ENCODE results near the gene MAML2. TPM values are rescaled to one million over a fixed set of nuclear protein-coding genes. Genes with fewer than 3 reads are reported as not detected.
A peak's percentile ranks its signal among the peaks of the same experiment; 100 is the strongest.
"Not testable (repeated sequence)": the region's sequence is repeated elsewhere in the genome, so short reads cannot be mapped to it uniquely, and the experiment has no call there.

Gene MAML2
- polyA plus RNA-seq, 1 of the 3 experiments (the other 2 are of a cell fraction) = 20.1 TPM

DNA sequence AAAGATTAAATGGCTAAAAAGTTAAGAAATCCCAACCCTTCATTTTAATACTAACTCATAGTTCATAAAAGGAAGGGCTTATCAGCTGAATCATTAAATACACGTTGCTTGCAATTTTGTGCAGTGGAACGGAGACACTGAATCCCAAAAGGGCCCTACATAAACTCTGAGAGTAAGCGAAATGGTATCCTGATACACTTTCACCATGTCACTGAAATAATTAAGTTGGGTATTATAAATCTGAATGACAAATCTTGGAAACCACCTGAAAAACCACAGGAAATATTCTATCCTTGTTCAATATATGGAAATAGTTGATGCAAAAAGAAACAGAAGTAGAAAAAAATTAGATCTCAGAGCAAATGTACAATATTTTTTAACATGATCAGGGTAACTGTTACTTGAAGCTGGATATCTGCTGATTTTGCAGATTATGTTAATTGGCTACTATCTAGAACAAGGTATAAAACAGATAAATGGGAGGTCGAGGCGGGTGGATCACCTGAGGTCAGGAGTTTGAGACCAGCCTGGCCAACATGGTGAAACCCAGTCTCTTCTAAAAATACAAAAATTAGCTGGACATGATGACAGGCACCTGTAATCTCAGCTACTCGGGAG, 55.1 kb downstream of the MAML2 start:
- Histone ChIP-seq H3K9ac (0 out of 2 replicates have a peak overlapping the region, but pooled peaks have one; percentile 8), H3K27ac (ENCODE audit: low read depth in 2 of 2, low read length in 1 of 2) (peak overlapping the region in 1 of 2 experiments; percentile 57; a peak in 2 of 4 replicates), H3K36me3 (replicated peaks in 1 of 2; ENCODE audit: control insufficient read depth in 1 of 2, insufficient read depth in 2 of 2, low read length in 1 of 2) (peaks cover 0 to 4% of the 10 kb centered on the region in 2 experiments), H3K4me1 (ENCODE audit: control insufficient read depth in 1 of 2, insufficient read depth in 2 of 2, low read depth in 1 of 2, low read length in 1 of 2) (peaks cover 0 to 18% of the 10 kb centered on the region in 2 experiments; a peak in 2 of 4 replicates), H2AFZ (ENCODE audit: low read depth) (no peak overlapping the region), H3K9me2 (no peaks in the 10 kb centered on the region), H3K4me3 (ENCODE audit: low read depth in 2 of 2, low read length in 1 of 2) (no peak overlapping the region), H3K4me2 (0 out of 2 replicates have a peak overlapping the region, but pooled peaks have one; percentile 17), H3F3A (replicated peaks; ENCODE audit: insufficient read depth) (peaks cover 26% of the 10 kb centered on the region), H3K9me3 (no peaks in the 10 kb centered on the region), H4K20me1 (ENCODE audit: insufficient read depth) (no peaks in the 10 kb centered on the region; the same call in 1 of the 2 replicates), H3K27me3 (ENCODE audit: insufficient read depth) (no peaks in the 10 kb centered on the region), H3K79me2 (ENCODE audit: insufficient read depth) (peaks cover 98% of the 10 kb centered on the region)
- ChIA-PET CTCF (interaction anchor here (1.5 kb wide), 1 partner anchor 426 kb away, joined by 3 read pairs; no protein-coding TSS in a partner anchor), POLR2A (no interaction called here)
- 66% methylated on average over 6 of the region's 6 CpGs for WGBS (ENCODE audit: low lambda C conversion rate)
- no peak for DNase-seq
- TF ChIP-seq, protein P1, sequence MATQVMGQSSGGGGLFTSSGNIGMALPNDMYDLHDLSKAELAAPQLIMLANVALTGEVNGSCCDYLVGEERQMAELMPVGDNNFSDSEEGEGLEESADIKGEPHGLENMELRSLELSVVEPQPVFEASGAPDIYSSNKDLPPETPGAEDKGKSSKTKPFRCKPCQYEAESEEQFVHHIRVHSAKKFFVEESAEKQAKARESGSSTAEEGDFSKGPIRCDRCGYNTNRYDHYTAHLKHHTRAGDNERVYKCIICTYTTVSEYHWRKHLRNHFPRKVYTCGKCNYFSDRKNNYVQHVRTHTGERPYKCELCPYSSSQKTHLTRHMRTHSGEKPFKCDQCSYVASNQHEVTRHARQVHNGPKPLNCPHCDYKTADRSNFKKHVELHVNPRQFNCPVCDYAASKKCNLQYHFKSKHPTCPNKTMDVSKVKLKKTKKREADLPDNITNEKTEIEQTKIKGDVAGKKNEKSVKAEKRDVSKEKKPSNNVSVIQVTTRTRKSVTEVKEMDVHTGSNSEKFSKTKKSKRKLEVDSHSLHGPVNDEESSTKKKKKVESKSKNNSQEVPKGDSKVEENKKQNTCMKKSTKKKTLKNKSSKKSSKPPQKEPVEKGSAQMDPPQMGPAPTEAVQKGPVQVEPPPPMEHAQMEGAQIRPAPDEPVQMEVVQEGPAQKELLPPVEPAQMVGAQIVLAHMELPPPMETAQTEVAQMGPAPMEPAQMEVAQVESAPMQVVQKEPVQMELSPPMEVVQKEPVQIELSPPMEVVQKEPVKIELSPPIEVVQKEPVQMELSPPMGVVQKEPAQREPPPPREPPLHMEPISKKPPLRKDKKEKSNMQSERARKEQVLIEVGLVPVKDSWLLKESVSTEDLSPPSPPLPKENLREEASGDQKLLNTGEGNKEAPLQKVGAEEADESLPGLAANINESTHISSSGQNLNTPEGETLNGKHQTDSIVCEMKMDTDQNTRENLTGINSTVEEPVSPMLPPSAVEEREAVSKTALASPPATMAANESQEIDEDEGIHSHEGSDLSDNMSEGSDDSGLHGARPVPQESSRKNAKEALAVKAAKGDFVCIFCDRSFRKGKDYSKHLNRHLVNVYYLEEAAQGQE (IDR thresholded peaks at IDR 0.05; ENCODE audit: low read depth, low read length) = no peak
- TF ChIP-seq NRF1 (IDR thresholded peaks at IDR 0.05; ENCODE audit: low read depth, low read length) = no peak
- no peak for TF ChIP-seq FOXJ3 (CRISPR knock-in tag; IDR thresholded peaks at IDR 0.05)
- TF ChIP-seq JUND (IDR thresholded peaks at IDR 0.05) = no peak
- TF ChIP-seq GABPA (IDR thresholded peaks at IDR 0.05; ENCODE audit: low read depth) = no peak
- TF ChIP-seq FOSL2 (IDR thresholded peaks at IDR 0.05; ENCODE audit: borderline replicate concordance, low read depth) = no peak
- no peak for TF ChIP-seq TEAD4 (IDR thresholded peaks at IDR 0.05; ENCODE audit: borderline replicate concordance, insufficient read depth)
- no peak for TF ChIP-seq GATA2 (CRISPR knock-in tag; IDR thresholded peaks at IDR 0.05)

DNA sequence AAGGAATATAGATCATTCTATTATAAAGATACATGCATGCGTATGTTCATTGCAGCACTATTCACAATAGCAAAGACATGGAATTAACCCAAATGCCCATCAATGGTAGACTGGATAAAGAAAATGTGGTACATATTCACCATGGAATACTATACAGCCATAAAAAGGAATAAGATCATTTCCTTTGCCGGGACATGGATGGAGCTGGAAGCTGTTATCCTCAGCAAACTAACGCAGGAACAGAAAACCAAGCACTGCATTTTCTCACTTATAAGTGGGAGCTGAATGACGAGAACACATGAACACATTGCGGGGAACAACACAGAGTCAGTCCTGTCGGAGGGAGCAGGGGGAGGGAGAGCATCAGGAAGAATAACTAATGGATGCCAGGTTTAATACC, 57.0 kb downstream of the MAML2 start:
- H3K27me3 ChIP-seq (ENCODE audit: insufficient read depth); POLR2A ChIA-PET; H3K4me2 ChIP-seq; H3K9me2 ChIP-seq; H3K9me3 ChIP-seq; H3K27ac ChIP-seq (ENCODE audit: low read depth in 2 of 2, low read length in 1 of 2); DNase-seq; H3K36me3 ChIP-seq (replicated peaks in 1 of 2; ENCODE audit: control insufficient read depth in 1 of 2, insufficient read depth in 2 of 2, low read length in 1 of 2); H3K9ac ChIP-seq; H3K4me3 ChIP-seq (ENCODE audit: low read depth in 2 of 2, low read length in 1 of 2); H2AFZ ChIP-seq (ENCODE audit: low read depth); H4K20me1 ChIP-seq (ENCODE audit: insufficient read depth): not testable (repeated sequence)
- H3K79me2 ChIP-seq (ENCODE audit: insufficient read depth) = peaks cover 97% of the 10 kb centered on the region
- CTCF ChIA-PET = interaction anchor here (0.9 kb wide), 1 partner anchor 231 kb away, joined by 3 read pairs; no protein-coding TSS in a partner anchor
- H3K4me1 ChIP-seq (ENCODE audit: control insufficient read depth in 1 of 2, insufficient read depth in 2 of 2, low read depth in 1 of 2, low read length in 1 of 2) = peaks cover 0 to 18% of the 10 kb centered on the region in 2 experiments; a peak in 1 of 4 replicates
- H3F3A ChIP-seq (replicated peaks; ENCODE audit: insufficient read depth) = peaks cover 21% of the 10 kb centered on the region
- WGBS (ENCODE audit: low lambda C conversion rate) = 91% methylated on average over 6 of the region's 6 CpGs

All from SK-N-SH (cell line).